Stimulated activated CD4-positive, alpha-beta T cell treated with anti-CD3 and anti-CD28 coated beads, Interleukin-15, amount 100 ng/mL, for 1 hour (primary cell): ENCODE data around the gene SMKR1.
A peak's percentile ranks its signal among the peaks of the same experiment; 100 is the strongest.
"Not testable (repeated sequence)": the region's sequence is repeated elsewhere in the genome, so short reads cannot be mapped to it uniquely, and the experiment has no call there.

Experiments
- DNase-seq, 2 donors: peaks; one replicate each; pipeline ENCODE4 v3.0.0-alpha.2; 2020; ENCODE audit warnings: low read depth in 1 of 2, low spot score in 1 of 2

Gene SMKR1

GRCh38 chr7:129501760-129502707 is at the start of gene SMKR1:
TSS of gene SMKR1 (plus strand) at chr7:129502531. CDS start at chr7:129502825, 294 bp downstream.
- peak; percentile 88 to 89 for DNase-seq

- DNase-seq = no peak
Measured at GRCh38 chr7:129452589-129453231, 49.6 kb upstream of the SMKR1 start.

- DNase-seq = no peak
Measured at GRCh38 chr7:129453510-129454248, 48.7 kb upstream of the SMKR1 start.

GRCh38 chr7:129454249-129454551 is 48.1 kb upstream of the SMKR1 start:
- DNase-seq = no peak

GRCh38 chr7:129456421-129456820 is 45.9 kb upstream of the SMKR1 start:
- DNase-seq = no peak

- no peak for DNase-seq
Measured at GRCh38 chr7:129457101-129457500, 45.2 kb upstream of the SMKR1 start.

- no peak for DNase-seq
Measured at GRCh38 chr7:129458171-129458570, 44.2 kb upstream of the SMKR1 start.

- no peak for DNase-seq
Measured at GRCh38 chr7:129461809-129462208, 40.5 kb upstream of the SMKR1 start.

- no peak for DNase-seq
Measured at GRCh38 chr7:129462420-129462819, 39.9 kb upstream of the SMKR1 start.

- no peak for DNase-seq
Measured at GRCh38 chr7:129464194-129464593, 38.1 kb upstream of the SMKR1 start.

- DNase-seq = no peak
Measured at GRCh38 chr7:129465080-129465479, 37.3 kb upstream of the SMKR1 start.

- no peak for DNase-seq
Measured at GRCh38 chr7:129466796-129467195, 35.5 kb upstream of the SMKR1 start.

- DNase-seq = no peak
Measured at GRCh38 chr7:129468087-129468486, 34.2 kb upstream of the SMKR1 start.

GRCh38 chr7:129468547-129468946 is 33.8 kb upstream of the SMKR1 start:
- DNase-seq = no peak

- no peak for DNase-seq
Measured at GRCh38 chr7:129469930-129470329, 32.4 kb upstream of the SMKR1 start.

GRCh38 chr7:129470411-129470810 is 31.9 kb upstream of the SMKR1 start:
- no peak for DNase-seq

GRCh38 chr7:129471402-129471827 is 30.9 kb upstream of the SMKR1 start:
- no peak for DNase-seq

- not testable (repeated sequence) for DNase-seq
Measured at GRCh38 chr7:129475931-129476330, 26.4 kb upstream of the SMKR1 start.

- DNase-seq = not testable (repeated sequence)
Measured at GRCh38 chr7:129476398-129476797, 25.9 kb upstream of the SMKR1 start.

- no peak for DNase-seq
Measured at GRCh38 chr7:129479831-129480230, 22.5 kb upstream of the SMKR1 start.

- DNase-seq = no peak
Measured at GRCh38 chr7:129480674-129481363, 21.5 kb upstream of the SMKR1 start.
